ENCODE results near the gene RELN. TPM values are rescaled to one million over a fixed set of nuclear protein-coding genes. Genes with fewer than 3 reads are reported as not detected.

RELN gene
- total and polyA plus RNA-seq, 8 donors, result 0.08 to 1.4 (median 0.64) TPM

DNA sequence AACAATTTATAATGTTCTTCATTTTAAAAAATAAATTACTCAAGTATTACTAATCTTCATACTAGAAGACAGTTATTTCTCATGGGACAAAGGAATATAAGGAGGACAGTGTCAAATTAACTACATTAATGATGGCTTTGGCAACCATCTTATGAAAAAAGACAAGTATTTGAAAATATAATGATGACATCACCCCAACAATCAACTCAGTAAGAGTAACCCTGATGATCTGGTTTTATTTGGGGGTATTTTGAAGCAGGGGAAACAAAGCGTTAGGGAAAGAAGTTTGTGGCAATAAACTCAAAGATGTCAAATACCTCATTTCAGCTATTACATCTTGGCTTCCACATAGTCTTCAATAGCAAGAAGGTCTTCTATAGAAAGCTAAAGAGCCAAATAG, 29.0 kb upstream of the RELN start:
- FAIRE-seq (no peak), ATAC-seq (no peak), DNase-seq (no peak)
- H3K27ac ChIP-seq, result no peak overlapping the region
- no peak overlapping the region for H3K4me3 ChIP-seq
- H3K9me3 ChIP-seq, result no peaks in the 10 kb centered on the region
- 78 to 96% methylated on average over 1 of the region's 1 CpG for WGBS, 2 donors
- H3K36me3 ChIP-seq, result no peaks in the 10 kb centered on the region
- TF ChIP-seq, protein P1, sequence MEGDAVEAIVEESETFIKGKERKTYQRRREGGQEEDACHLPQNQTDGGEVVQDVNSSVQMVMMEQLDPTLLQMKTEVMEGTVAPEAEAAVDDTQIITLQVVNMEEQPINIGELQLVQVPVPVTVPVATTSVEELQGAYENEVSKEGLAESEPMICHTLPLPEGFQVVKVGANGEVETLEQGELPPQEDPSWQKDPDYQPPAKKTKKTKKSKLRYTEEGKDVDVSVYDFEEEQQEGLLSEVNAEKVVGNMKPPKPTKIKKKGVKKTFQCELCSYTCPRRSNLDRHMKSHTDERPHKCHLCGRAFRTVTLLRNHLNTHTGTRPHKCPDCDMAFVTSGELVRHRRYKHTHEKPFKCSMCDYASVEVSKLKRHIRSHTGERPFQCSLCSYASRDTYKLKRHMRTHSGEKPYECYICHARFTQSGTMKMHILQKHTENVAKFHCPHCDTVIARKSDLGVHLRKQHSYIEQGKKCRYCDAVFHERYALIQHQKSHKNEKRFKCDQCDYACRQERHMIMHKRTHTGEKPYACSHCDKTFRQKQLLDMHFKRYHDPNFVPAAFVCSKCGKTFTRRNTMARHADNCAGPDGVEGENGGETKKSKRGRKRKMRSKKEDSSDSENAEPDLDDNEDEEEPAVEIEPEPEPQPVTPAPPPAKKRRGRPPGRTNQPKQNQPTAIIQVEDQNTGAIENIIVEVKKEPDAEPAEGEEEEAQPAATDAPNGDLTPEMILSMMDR (IDR thresholded peaks at IDR 0.05), result no peak
- intact Hi-C loops (cut with DNase I), result no loop called here
- no peaks in the 10 kb centered on the region for H3K27me3 ChIP-seq
- H3K4me1 ChIP-seq, result no peaks in the 10 kb centered on the region

DNA sequence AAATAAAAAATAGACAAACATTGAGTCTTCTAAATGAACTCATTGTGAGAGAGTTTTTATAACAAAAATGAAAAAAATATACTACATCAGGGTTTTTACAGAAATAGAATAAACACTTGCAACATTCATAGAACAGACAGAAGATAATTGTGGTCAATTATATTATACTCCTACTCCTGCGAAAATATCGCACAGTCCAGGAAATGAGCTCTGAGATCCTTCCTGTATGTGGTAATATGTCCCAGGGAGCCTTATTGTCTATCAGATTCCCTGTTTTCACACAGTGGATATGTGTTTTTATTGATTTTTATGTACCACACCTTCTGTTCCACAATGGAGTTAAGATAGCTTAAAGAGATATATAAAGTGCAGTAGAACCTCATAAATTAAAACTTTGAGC, 27.5 kb upstream of the RELN start:
- ATAC-seq, result no peak
- H3K36me3 ChIP-seq, result no peaks in the 10 kb centered on the region
- FAIRE-seq, result no peak
- intact Hi-C loops (cut with DNase I), result no loop called here
- 69 to 83% methylated on average over 2 of the region's 2 CpGs for WGBS, 2 donors
- no peaks in the 10 kb centered on the region for H3K4me1 ChIP-seq
- TF ChIP-seq, protein P1 (IDR thresholded peaks at IDR 0.05), result no peak
- H3K27ac ChIP-seq, result no peak overlapping the region
- H3K27me3 ChIP-seq, result no peaks in the 10 kb centered on the region
- H3K4me3 ChIP-seq, result no peak overlapping the region
- no peaks in the 10 kb centered on the region for H3K9me3 ChIP-seq
- no peak for DNase-seq

DNA sequence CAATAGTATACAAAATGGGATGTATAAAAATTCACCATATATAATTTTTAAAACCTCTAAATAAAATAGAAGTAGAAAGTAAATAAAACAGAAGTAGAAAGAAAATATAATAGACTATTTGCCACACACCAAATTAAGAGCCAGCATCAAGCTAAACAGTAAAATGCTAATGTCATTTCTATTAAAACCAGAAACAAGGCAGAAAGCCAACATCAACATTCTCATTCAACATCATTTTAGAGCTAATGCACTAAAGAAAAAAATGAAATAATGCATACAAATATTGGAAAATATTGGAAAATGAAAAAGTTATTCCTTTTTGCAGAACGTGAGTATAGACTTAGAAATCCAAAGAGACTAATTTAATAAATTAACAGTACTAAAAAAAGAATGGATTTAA, 23.4 kb upstream of the RELN start:
- intact Hi-C loops (cut with DNase I), result no loop called here
- FAIRE-seq, result no peak

DNA sequence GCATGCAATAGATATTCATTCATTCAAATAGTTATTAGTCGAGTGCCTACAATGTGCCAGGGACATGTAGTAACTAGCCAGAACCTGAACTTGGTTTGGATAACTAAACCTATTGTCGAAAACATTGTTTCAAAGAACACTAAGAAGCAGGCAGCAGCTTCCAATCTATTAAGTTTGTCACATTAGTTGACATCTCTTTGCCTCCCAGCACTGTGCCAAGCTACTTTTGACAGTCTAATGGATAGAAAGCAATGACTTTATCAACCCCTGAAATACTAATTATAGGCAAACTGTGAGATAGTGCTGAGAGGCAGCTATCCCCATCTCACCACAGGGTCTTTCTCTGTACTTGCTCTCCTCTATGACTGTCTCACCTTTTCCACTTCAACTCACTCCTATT, 22.4 kb upstream of the RELN start:
- WGBS, 2 donors, result 78 to 79% methylated on average over 2 of the region's 2 CpGs
- Histone ChIP-seq H3K9me3 (no peaks in the 10 kb centered on the region), H3K27ac (no peak overlapping the region), H3K27me3 (no peaks in the 10 kb centered on the region), H3K4me3 (no peak overlapping the region), H3K36me3 (no peaks in the 10 kb centered on the region), H3K4me1 (no peaks in the 10 kb centered on the region)
- intact Hi-C loops (cut with DNase I), result no loop called here
- DNase-seq (no peak), FAIRE-seq (no peak), ATAC-seq (no peak)
- TF ChIP-seq, protein P1 (IDR thresholded peaks at IDR 0.05), result no peak

More for the DNA sequence above, 23.4 kb upstream of the RELN start:
- no peaks in the 10 kb centered on the region for H3K27me3 ChIP-seq
- ATAC-seq (no peak), DNase-seq (no peak)
- no peaks in the 10 kb centered on the region for H3K4me1 ChIP-seq
- WGBS, 2 donors, result 0 to 63% methylated on average over 1 of the region's 1 CpG
- H3K4me3 ChIP-seq, result no peak overlapping the region
- TF ChIP-seq, protein P1 (IDR thresholded peaks at IDR 0.05), result no peak
- H3K9me3 ChIP-seq, result no peaks in the 10 kb centered on the region
- no peaks in the 10 kb centered on the region for H3K36me3 ChIP-seq
- H3K27ac ChIP-seq, result no peak overlapping the region

DNA sequence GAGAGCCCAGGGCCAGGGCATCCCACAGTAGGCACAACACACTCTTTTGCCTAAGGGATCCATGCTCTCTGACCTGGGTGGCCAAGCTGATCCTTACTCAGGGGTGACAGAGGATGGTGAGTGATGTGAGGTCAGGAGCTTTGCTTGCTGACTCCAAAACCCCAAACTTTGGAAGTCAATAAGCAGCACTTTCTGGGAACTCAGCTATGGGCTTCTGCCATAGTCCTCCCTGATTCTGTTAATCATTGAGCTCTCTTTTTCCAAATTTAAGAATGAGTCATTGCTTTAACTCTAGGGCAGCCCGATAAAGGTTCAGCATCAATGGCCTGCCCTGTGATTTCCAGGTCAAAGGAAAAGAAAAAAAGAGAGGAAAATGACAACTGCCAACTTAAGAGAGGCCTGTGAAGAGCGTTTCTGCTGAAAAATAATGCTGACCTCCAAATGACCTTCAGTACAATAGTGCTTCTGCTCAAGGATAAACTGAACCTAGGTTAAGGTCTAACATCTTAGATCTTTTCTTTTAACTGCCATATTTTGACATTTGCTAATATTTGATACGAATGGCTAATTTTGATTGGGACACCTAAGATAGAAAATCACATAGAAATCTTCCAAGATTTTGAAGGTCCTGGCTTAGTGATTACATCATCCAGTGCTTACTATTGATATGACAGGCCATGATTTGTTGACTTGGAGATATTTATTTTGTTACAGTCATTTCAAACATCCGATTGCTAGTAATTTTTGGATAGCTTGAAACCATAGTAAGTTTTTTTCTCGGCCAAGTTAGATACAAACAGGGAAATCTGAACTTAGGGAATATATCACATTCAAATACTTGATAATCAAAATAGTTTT, 20.8 kb upstream of the RELN start:
- H3K27ac ChIP-seq, result no peak overlapping the region
- intact Hi-C loops (cut with DNase I), result no loop called here
- TF ChIP-seq, protein P1 (IDR thresholded peaks at IDR 0.05), result no peak
- peak in 3 of 4 donors; percentile 29 to 51 (median 37) for ATAC-seq
- no peaks in the 10 kb centered on the region for H3K9me3 ChIP-seq
- no peak overlapping the region for H3K4me3 ChIP-seq
- H3K36me3 ChIP-seq, result no peaks in the 10 kb centered on the region
- no peaks in the 10 kb centered on the region for H3K27me3 ChIP-seq
- FAIRE-seq, result no peak
- H3K4me1 ChIP-seq, result no peaks in the 10 kb centered on the region
- DNase-seq, result no peak
- WGBS, 2 donors, result 46 to 53% methylated on average over 5 of the region's 5 CpGs

Data from pancreas (tissue), 10 donors.